HG03565 (cell line): Measurements from ENCODE around the gene AUH.

Experiments used
- ATAC-seq: cut with Tn5 transposase; IDR thresholded peaks from one replicate; pipeline ENCODE4 v1.9.1; 2021; ENCODE audit warnings: mild to moderate bottlenecking, moderate library complexity; ENCODE audit not compliant: unreplicated experiment

The AUH gene

DNA sequence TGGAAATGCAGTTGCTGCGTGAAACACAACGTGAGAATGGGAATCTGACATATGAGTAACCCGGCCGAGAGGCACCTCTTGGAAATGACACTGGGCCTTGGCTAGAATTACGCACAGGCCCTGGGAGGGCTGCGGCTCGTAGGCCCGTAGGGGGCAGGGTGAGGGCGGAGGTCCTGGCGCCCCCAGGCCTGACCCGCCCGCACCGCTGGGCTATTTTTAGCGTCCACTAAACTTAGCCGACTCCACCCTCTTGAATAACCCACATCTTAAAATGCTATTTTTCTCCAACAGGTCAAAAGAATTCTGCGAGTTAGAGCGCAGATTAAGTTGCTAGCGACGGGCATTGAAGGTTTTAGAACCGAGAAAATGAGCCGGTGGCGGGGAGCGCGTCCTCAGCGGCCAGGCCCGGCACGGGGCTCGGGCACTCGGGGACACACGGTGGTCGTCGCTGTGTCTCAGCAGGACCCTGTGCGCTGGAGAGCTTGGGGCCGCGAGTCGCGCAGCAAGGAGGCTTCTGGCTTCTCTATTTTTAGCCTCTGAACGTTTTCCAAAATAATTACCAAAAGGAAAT lies 168.5 kb downstream of the AUH start:
- ATAC-seq = peak; percentile 34

DNA sequence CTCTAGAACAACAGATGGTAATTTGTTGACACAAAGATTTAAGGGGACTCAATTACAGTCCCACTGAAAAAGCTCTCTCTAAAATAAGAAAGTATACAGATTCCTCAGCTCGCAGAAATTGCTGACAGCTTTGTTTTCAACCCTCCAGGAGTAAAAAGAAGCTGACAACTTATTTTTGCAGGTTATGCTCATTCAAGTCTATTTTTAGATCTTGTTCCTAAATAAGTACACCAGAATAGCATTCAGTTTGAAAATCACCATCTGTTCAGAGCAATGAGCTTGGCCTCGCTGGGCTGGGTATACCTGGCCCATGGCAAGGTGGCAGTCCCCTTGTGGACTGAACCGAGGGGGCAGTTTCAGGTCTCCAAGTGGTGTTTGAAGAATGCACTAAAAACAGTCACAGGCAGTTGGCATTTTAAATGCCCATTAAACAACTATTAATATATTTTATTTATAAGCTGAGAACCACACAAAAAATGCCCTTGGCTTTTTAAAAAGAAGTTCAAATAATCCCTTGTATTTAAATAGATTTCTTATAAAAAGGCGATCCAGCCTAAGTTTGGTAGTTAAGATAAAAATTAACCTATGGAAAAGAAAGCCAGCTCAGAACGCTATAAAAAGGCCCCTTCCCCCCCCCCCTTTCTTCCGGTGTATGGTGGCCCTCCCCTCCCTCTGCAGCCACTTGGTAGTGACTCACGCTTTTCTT lies 169.2 kb downstream of the AUH start:
- ATAC-seq = no peak

DNA sequence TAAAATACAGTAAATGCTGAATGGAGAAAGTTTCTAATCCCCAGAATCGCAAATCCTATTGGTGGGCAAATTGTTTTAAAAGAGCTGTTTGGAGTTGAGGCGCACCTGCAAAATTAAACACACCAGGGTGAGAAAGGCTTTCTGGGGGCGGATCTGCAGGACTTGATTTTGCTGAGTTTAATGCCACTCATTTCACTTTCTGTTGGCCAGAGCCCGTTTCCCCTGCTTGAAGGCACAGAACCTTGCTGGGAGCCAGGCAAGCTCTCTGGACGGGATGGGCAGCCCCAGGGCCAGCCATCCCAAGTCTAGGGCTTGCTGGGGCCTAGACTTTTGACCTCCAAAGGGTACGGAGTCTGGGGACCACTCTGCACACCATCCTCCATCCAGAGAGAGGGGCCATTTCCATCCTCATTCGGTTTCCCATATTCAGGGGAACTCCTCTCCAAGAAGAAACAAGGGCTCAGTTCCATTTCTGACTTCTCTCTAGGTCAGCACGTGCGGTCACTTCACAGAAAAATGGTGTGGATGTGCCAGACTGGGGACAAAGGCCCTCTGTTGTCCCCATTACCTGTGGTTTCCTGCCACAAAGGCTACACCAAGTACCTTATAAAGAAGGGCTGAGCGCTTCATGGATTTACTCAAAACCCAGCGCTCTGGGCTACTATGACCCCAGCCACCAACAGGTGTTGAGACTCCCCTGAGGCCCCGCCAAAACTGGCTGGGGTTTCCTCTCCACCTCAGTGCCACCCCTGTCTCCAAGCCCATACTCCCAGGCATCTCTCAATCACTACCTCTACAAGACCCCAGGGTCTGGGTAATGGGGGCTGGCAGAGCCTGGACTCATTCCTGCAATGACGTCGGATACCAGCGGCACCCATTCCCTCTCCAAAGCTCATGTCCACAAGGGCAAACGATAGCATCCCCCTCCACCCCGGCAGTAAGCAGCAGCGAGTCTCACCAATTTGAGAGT lies 170.0 kb downstream of the AUH start:
- no peak for ATAC-seq

DNA sequence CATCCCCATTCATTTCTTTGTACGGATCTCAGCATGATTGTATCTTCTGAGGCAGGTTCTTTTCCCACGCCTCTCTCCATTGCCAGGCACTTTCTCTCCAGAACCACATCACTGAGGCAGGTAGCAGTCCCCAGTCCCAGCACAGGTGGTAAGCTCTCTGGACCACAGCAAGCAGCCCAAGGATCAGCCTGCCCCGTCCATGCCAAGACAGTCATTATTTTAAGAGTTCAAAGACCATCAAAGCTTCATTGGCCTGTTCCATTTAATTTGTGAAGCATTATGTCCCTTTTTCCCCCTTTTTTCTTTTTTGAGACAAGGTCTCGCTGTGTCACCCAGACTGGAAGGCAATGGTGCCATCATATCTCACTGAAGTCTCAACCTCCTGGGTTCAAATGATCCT lies 171.7 kb downstream of the AUH start:
- ATAC-seq = no peak

DNA sequence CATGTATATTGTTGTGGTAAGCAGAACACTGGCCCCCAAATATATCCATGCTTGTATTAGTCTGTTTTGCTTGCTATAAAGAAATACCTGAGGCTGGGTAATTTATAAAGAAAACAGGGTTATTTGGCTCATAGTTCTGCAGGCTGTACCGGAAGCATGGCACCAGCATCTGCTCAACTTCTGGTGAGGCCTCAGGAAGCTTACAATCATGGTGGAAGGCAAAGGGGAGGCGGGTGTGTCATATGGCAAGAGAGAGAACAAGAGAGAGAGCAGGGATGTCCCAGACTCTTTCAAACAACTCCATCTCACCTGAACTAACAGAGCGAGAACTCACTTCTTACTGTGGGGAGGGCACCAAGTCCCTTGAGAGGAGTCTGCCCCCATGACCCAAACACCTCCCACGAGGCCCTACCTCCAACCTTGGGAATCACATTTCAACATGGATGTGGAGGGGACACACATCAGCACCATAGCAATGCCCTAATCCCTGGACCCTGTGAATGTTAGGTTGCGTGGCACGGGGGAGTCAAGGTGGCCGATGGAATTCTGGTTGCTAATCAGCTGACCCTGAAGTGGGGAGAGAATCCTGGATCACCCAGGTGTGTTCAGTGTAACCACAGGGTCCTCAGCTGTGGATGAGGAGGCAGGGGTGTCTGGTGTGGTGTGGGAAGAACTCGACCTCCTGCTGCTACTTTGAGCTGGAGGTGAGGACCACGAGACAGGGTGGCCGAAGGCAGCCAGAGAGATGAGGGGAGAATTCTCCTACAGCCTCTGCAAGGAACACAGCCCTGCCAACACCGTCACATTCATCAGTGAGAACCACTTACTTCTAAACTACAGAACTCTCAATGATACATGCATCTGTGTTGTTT lies 172.8 kb downstream of the AUH start:
- ATAC-seq = no peak

DNA sequence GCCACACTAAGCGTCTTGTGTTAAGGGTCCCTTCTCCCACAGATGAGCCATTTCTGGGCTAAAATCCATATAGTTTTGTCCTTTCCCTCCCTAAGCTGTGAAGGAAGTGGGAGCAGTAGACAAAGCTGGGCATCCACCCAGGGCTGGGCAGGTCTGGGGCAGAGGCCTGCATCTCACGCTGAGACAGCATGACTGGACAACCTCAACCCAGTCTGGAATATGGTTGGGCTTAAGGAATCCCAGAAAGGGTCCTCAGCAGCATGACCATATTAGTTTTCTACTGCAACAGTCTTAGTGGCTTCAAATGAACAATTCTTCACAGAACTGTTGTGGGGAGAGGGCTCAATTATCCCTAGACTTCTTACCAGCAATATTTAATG lies 173.8 kb downstream of the AUH start:
- no peak for ATAC-seq

DNA sequence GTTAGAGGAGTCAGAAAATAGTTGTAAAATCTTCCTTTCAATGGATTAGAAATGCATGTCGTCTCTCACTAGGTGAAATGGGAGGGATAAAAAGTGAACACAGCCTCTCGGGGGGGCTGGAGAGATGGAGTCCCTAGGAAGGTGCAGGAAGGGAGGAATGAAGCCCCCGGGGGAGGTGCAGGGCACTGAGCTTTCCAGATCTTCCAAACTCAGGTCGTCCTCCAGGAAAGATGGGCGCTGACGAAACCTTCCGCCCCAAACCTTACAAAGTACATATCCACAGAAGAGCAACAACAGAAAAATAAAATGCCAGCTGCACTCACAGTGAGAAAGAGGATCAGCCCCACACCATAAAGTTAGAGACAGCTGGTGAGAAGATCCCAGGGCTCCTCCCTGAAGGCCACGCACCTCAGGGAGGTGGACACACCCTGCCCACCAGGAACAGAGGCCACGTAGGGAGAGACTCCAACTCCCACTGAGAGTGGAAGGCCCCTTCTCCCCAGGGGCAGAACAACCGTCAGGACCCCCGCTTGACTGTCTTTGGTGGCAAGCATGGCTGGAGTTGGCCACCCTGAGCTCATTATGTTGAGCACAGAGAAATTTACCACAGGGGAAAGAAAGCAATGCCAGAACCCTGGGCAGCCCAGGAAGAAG lies 174.3 kb downstream of the AUH start:
- ATAC-seq = no peak

DNA sequence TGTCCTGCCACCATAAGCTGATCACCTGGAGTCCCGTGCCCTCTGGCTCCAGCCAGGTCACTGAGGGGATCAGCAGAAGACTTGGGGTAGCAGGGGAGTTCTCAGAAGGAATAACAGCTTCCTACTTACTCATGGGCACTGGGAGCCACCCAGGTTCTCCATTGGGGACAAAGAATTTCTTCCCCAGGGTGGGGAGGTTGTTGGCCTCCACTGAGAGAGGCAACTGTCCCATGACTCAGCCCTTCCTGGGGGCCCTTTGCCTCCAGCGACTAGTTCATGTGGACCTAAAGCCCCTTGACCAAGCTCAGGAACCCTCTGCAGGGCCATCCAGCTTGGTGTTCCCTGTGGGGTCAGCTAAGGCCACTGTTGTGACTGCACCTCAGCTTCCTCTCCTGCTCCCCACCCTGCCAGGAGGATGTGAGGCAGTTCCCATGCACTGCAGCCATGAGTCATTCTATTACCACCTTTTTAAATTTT lies 175.0 kb downstream of the AUH start:
- no peak for ATAC-seq

DNA sequence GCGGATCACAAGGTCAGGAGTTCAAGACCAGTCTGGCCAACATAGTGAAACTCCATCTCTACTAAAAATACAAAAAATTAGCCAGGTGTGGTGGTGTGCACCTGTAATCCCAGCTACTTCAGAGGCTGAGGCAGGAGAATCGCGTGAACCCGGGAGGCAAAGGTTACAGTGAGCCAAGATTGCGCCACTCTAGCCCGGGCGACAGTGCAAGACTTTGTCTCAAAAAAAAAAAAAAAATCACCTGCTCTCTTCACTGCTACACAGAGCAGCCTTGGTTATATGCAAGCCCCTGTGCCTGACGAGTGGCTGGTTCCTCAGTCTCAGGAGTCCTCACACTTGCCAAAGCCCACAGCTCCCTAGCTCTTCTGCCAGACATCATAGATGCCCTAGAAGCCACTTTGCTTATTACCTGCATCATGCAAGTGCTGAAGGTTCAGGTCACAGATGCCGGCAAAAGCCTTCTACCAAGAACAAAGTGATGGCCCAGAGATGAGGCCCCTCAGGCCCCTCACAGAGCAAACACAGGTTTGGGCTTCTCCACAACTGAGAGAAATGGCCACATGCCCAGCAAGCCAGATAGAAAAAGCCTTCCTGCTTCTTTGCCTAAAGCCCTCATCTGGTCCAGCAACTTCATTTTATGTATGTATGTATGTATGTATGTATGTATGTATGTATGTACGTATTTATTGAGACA lies 176.4 kb downstream of the AUH start:
- no peak for ATAC-seq

DNA sequence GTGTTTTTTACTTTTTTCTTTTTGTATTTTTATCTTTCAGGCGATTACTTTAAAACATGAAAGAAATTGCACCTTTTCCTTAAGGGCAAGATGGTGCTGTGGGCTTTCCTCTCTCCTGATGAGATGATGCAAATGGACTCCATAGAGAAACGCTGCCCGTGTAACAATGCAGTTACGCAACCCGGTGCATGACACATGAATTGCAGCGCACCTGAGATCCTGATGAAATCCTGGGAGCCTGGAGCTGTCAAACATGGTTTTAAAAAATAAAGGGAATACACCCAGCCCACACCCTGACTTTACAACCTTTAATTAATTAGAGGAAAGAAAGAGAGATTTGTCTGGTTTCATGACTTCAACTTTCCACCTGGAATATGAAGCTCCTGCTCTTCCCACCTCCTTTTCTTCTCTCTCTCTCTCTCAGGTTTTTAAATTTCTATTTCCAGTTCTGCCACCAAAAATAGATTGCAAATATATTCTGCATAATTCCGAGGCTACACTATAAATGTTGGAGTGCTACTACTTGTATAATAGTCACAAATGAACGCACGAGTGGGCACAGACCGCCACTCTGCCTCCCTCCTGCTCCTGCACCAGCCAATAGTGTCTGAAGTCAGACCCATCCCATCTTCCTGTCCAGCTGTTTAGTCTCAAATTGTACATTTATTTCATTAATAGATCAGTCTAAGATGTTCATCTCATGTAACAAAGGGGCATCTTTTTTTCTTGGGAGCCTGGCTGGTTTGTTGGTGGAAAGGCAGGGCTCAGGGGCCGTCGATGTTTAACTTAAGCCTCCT lies 179.1 kb downstream of the AUH start:
- ATAC-seq = no peak

DNA sequence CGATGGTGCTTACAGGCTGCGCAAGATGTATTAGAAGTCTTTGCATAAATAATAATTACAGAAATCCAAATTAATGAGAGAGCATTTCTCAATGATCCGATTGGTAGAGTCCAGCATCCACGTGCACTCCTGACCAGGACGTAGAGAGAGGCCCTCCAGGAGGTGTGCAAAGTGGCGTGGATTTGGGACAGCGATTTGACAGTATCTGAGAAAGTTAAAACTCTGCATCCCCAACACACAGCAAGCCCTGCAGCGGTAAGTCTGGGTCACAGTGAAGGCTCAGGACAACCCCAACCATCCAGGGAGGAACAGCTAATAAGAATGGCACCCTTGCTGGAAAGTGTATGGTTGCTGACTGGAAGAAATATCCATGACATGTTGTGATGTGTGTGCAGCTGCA lies 180.2 kb downstream of the AUH start:
- ATAC-seq = no peak

DNA sequence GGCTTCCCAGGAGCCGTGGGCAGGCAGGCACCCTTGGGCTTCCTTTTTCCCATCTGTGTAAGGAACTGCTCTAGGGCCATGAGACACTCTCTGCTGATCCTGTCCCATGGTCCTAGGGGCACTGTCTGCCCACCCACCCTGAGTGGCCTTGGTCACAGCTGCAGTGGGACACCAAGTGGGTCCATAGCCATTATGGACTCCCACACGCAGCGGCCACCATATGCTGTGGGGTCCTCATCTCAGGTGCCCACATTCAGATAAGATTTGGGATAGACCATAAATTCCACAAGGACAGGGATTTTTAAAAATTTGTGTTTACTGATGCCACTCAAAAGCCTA lies 180.8 kb downstream of the AUH start:
- ATAC-seq = no peak

DNA sequence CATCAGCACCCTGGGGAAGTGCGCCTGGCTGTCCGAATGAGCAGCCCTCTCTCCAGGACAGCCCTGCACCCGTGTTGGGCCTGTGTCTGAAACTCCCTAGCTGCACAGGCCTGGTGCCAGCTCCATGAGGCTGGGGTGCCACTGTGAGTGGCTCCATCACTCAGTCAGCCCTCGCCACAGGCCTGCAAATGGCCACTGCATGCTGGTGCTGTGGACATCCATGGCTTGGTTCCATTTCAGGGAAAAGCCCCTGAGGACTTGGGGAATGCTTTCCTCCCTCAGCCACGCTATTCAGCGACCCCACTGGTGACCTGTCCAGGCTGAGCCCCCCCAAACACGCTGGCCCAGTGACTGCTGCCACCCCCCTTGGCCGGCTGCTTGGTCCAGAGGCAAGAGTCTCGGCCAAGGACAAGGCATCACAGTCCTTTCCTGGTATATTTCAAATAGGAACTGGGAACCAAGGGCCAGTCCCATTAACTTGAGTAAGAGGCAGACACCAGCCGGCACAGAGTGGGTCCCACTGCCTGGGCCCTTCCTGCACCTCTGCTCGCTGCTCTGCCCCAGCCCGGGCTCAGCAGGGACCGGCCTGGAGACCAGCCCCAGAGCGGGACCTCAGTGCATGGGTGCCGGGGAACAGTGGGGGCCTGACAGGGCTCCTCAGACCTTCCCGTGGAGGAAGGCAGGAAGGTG lies 181.3 kb downstream of the AUH start:
- no peak for ATAC-seq

DNA sequence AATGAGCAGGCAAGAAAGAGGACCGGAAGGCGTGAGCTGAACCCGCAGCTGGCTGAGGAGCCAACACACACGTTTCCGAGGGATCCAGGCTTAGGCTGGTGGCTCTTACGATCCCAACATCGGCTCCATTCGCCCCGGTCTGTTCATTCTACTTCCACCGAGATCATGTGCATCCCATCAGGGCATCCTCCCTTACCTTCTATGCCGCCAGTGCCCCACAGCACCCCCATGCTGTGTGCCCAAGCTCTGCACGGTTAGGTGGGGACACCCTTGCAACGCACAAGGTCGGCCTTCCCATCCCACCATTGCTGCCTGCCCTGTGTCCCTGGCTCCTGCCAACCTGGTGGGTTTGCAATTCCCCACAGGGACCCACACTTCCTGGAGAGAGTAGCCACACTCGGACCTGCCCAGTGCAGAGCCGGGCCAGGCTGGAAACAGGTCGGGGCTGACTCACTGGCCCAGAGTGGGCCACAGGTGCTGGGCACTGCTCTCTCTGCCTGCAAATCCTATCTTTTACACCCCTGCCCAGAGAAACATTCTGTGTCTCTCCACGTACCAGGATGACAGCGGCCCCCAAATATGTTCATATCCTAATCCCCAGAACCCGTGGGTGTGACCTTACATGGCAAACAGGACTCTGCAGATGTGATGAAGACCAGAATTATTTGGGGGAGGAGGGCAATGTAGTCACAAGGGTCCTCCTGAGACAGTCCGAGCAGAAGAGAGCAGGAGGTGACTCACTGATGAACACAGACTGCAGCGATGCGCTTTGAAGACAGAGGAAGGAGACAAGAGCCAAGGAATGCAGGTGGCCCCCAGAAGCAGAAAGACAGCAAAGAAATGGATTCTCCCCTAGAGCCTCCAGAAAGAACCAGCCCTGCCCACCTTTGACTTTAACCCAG lies 182.2 kb downstream of the AUH start:
- ATAC-seq = no peak

DNA sequence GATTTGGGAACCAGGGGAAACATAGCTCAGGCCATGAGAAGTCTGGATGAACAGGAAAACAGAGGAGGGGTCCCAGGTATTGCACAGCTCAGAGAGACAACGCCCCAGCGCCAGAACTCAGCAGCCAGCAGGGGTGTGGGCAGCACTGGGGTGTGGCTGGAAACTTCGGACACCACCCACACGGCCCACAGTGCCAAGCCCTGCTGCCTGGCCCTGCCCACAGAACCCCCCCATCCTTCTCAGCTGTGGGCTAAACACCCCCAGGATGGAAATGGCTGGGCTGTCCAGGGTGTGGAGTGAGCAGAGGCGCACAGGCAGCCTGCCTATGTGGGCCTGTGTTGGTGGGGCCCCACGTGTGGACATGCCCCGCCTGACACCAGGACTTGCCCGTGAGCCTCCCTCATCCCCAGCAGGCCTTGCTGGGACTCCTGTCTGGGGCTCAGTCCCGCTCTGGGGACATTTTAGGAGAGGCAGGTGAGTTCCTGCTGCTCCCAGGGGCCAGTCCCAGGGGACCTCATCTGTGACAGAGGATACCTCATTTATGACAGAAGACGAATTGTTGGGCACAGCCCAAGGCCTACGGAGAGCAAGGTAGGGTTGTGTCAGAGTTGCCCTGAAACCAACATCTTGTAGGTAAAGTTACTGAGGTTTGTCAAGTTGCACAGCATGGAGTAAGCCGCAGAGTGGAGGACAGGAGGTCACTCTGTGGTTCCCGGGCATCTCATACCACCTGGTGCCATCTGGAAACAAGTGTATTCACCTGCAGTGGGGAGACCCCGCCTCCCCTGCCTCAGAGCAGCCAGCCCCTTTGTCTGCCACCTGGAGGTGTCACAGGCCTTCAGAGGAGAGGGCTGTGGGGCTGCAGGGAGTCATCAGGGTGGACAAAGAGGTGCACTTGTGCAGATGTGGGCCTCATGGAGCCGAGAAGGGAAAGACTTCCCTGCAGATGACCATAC lies 183.2 kb downstream of the AUH start:
- no peak for ATAC-seq

DNA sequence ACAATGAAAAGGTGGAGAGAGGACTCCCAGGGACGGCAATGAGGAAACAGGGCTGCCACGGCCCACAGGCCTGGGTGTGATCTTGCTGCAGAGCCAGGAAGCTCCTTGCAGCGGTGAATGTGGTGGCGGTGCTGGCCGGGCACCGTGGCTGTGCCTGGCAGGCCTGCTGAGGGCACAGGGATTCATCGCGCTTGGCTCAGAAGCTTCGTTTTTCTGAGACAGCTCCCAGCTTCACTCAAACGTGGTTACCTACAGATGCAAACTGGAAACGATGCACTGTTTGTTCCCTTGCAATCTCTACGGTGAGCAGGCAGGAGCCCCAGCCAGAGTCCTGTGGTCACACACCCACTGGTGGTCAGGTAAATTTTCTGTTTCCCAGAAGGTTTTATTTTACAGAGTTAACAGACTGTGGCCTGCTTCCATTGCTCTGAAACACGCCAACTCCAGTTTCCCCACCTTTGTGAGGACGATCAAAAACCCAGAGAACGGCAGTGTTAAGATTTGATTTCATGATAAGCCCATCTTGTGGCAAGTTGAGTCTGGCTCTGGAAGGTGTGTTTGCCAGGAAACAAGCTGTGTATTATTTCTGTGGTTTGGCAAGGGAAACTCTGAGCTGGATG lies 183.9 kb downstream of the AUH start:
- no peak for ATAC-seq
